NCI-H2107 treated with DMSO at 0.1 percent for 48 hours (cell line): Measurements from ENCODE around the gene C11orf86.

Experiments used
- DNase-seq: peaks from one replicate; lab custom pipeline; 2025; ENCODE audit not compliant: unreplicated experiment; lab: John Stamatoyannopoulos, UW

The C11orf86 gene

GRCh38 chr11:66966351-66966750 is 8.8 kb upstream of the C11orf86 start:
- no peak for DNase-seq

- no peak for DNase-seq
Measured at GRCh38 chr11:66967670-66968425, 7.3 kb upstream of the C11orf86 start.

- DNase-seq: no peak
Measured at GRCh38 chr11:66969584-66970225, 5.4 kb upstream of the C11orf86 start.

- no peak for DNase-seq
Measured at GRCh38 chr11:66970371-66970806, 4.7 kb upstream of the C11orf86 start.

GRCh38 chr11:66970807-66971442 is 4.2 kb upstream of the C11orf86 start:
- no peak for DNase-seq

GRCh38 chr11:66971488-66971887 is 3.6 kb upstream of the C11orf86 start:
- no peak for DNase-seq

- DNase-seq: no peak
Measured at GRCh38 chr11:66973956-66974580, 1.0 kb upstream of the C11orf86 start.

DNA sequence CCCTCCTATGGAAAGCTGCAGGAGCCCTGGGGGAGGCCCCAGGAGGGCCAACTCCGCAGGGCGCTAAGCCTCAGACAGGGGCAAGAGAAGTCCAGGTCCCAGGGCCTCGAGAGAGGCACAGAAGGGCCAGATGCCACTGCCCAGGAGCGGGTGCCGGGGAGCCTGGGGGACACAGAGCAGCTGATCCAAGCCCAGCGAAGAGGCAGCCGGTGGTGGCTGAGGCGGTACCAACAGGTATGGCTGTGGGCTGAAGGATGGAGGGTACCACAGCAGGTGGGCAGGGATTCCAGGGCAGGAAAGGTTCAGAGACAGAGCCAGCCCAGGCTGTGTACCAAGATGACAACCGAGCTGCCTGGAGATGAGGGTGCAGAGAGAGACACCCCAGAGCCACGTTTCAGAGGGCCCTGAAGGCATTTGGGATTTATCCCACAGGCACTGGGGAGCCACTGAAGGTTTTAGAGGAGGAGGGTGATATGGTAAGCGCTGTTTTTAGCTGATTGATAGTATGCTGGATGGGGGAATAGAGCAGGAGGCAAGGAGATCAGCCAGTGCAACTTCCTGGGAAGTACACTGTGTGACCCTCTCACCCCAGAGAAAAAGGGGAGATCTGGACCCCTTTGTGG is 412 bp downstream of the C11orf86 start:
- DNase-seq: no peak

DNA sequence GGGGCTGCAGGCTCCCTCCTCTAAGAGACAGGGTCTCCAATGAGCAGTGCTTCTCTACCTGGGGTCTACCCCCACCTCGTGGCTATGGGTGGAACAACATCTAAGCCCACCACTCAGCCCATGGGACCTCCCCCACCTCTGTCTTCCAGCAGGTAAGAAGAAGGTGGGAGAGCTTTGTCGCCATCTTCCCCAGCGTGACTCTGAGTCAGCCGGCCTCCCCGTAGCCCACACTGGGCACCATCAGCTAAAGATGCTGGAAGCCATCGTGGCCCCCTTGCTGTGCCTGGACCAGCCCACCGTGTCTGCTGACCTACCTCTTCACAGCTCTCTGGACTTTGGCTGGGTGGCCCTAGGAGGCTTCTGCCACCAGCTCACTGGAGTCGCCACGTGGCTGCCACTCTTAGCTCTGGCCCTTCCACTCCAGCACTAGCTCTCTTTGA is 944 bp downstream of the C11orf86 start:
- no peak for DNase-seq

GRCh38 chr11:66976925-66977324 is 1.8 kb downstream of the C11orf86 start:
- DNase-seq: no peak

DNA sequence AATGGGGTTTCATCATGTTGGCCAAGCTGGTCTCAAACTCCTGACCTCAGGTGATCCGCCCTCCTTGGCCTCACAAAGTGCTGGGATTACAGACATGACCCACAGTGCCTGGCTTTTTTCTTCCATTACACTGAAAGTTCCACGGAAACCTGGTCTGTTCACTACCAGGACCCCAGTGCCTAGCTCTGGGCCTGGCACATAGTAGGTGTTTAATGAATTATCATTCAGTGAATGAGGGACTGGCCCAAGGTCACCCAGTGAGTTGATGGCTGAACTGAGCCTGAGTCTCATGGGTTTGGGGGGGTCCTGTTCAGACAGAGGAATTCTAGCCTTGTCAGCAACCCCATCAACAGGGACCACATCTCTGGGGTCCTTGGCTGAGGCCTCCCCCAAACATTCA is 3.1 kb downstream of the C11orf86 start:
- no peak for DNase-seq

DNA sequence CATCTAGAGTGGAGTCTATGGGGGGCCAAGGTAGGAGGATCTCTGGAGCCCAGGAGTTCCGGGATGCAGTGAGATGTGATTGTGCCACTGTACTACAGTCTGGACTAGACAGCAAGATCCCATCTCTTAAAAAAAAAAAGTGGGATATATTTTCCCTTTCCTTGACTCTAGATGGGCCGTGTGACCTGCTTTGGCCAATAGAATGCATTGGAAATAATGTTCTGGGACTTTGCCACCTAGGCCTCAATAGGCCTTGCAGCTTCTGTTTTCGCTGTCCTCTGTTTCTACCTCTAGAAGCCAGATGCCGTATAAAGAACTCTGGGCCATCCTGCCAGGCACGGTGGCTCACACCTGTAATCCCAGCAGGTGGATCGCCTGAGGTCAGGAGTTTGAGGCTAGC is 3.6 kb downstream of the C11orf86 start:
- no peak for DNase-seq

DNA sequence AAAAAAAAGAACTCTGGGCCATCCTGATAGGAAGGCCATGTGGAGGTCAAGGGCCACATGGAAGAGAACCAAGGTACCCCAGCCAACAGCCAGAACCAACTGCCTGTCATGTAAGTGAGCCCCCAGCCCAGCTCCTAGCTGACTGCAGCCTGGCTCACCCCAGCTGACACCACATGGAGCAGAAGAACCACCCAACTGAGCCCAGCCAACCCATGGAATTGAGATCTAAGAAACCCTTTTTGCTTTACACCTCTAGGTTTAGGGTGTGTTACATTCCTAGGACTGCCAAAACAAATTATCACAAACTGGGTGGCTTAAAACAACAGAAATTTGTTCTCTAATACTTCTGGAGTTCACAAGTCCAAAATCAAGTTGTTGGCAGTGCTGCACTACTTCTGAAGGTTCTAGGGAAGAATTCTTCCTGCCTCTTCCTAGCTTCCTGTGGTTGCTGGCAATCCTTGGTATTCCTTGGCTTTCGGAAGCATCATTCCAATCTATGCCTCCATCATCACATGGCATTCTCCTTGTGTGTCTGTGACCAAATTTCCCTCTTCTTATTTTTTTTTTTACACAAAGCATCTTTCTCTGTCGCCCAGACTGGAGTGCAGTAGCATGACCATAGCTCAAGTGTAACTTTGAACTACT is 4.4 kb downstream of the C11orf86 start:
- DNase-seq: no peak

- DNase-seq: peak; percentile 90
Measured at GRCh38 chr11:66981976-66982578, 7.0 kb downstream of the C11orf86 start.

DNA sequence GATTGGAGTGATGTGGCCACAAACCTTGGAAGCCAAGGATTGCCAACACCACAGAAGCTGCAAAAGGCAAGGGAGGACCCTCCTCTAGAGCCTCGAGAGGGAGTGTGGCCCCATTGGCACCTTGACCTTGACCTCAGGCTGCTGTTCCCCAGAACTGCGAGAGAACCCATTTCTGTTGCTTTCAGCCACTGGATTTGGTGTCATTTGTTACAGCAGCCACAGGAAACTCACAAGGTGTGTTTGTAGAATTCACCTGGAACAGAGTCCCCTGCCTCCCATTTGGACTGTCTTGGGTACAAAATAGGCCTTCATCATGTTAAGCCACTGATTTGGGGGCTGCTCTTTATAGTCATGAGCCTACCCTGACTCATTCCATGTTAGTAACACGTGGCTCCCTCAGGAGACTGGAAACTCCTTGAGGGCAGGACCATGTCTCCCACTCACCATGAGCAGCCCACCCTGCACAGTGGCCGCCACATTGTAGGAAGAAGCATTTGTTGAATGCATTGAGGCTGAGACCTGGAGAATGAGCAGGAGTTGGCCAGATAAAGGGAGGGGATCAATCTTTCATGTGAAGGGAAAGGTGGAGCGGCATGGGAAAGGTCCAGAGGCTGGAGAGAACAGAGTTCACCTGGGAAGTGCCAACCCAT is 8.3 kb downstream of the C11orf86 start:
- no peak for DNase-seq

GRCh38 chr11:66985508-66986177 is 10.5 kb downstream of the C11orf86 start:
- DNase-seq: no peak

GRCh38 chr11:66986178-66986545 is 11.1 kb downstream of the C11orf86 start:
- no peak for DNase-seq

- DNase-seq: no peak
Measured at GRCh38 chr11:66987158-66987620, 12.1 kb downstream of the C11orf86 start.

- DNase-seq: no peak
Measured at GRCh38 chr11:66987924-66988637, 13.0 kb downstream of the C11orf86 start.
